GM19043 (cell line): ENCODE results near the gene SRA1.
A peak's percentile ranks its signal among the peaks of the same experiment; 100 is the strongest.

Experiments
- ATAC-seq: cut with Tn5 transposase; IDR thresholded peaks from one replicate; pipeline ENCODE4 v1.9.1; 2021; ENCODE audit warnings: low read depth; ENCODE audit not compliant: unreplicated experiment

Gene SRA1

GRCh38 chr5:140571105-140571504 lies 13.8 kb upstream of the SRA1 start:
- no peak for ATAC-seq

- ATAC-seq = no peak
These were observed 13.2 kb upstream of the SRA1 start for GRCh38 chr5:140570488-140570887.

DNA sequence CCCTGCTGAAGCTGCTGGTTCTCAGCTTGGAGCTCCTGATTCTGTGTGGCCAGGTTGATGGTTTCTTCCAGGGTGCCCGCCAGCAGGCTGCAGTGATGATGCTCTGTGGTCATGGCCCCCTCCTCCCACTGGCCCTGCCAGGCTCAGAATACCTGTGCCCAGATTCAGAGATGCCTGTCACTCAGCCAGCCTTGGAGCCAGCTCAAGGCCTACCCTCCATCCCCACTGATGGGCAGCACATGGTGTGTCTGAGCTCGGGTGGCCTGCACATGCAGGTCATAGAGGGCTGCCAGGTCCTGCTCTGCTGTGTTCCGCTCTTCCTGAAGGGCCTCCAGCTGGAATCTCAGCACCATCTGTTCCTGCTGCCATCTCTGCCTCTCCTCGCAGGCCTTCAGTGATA lies 12.8 kb upstream of the SRA1 start:
- no peak for ATAC-seq

GRCh38 chr5:140569197-140569596 lies 11.9 kb upstream of the SRA1 start:
- peak; percentile 32 for ATAC-seq

GRCh38 chr5:140568443-140569063 lies 11.3 kb upstream of the SRA1 start:
- no peak for ATAC-seq

DNA sequence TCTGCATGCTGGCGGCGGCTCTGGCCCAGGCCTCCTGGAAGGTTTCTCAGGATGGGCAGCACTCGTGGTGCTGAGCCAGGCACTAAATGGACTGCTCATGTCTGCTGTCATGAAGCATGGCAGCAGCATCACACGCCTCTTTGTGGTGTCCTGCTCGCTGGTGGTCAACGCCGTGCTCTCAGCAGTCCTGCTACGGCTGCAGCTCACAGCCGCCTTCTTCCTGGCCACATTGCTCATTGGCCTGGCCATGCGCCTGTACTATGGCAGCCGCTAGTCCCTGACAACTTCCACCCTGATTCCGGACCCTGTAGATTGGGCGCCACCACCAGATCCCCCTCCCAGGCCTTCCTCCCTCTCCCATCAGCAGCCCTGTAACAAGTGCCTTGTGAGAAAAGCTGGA lies 10.6 kb upstream of the SRA1 start:
- ATAC-seq = no peak

DNA sequence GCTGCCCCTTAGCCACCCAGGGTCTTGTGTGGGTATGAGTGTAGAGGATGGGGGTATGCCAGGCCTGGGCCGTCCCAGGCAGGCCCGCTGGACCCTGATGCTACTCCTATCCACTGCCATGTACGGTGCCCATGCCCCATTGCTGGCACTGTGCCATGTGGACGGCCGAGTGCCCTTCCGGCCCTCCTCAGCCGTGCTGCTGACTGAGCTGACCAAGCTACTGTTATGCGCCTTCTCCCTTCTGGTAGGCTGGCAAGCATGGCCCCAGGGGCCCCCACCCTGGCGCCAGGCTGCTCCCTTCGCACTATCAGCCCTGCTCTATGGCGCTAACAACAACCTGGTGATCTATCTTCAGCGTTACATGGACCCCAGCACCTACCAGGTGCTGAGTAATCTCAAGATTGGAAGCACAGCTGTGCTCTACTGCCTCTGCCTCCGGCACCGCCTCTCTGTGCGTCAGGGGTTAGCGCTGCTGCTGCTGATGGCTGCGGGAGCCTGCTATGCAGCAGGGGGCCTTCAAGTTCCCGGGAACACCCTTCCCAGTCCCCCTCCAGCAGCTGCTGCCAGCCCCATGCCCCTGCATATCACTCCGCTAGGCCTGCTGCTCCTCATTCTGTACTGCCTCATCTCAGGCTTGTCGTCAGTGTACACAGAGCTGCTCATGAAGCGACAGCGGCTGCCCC lies 10.0 kb upstream of the SRA1 start:
- no peak for ATAC-seq

DNA sequence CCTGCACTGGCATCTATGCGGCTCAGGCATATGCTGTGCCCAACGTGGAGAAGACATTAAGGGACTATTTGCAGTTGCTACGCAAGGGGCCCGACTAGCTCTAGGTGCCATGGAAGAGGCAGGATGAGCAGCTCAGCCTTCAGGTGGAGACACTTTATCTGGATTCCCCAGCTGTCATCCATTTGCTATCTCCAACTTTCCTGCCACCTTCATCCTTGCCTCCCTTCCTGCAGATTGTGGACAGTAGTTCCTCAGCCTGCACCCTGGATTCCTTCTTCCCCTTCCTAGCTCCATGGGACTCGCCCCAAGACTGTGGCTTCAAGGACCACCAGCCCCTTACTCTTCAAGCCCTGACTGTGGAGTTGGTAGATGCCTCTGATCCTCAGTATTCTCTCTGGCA lies 9.4 kb upstream of the SRA1 start:
- ATAC-seq = no peak

DNA sequence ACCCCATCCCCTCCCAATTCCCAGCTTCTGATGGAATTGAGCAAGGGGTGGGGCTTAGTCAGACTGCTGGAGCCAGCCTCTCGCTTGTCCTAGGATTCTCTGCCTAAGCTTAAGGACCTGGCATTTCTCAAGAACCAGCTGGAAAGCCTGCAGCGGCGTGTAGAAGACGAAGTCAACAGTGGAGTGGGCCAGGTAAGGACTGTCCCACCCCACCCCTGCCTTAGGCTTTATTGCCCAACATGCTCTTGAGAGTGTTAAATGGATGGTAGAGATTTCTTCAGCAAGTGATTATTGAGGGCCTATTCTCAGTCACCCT lies 8.5 kb upstream of the SRA1 start:
- ATAC-seq = no peak

GRCh38 chr5:140565024-140565779 lies 7.9 kb upstream of the SRA1 start:
- no peak for ATAC-seq

GRCh38 chr5:140564196-140565023 lies 7.1 kb upstream of the SRA1 start, which contains the start of the genes APBB3 and SLC35A4:
Gene APBB3, minus strand, starts transcription at chr5:140564598. Its CDS starts 353 bp downstream, at chr5:140564245.
Gene SLC35A4, plus strand, starts transcription at chr5:140564828. Its CDS starts 2,342 bp downstream, at chr5:140567170.
- ATAC-seq = peak; percentile 86

- ATAC-seq = no peak
These were observed 6.3 kb upstream of the SRA1 start for GRCh38 chr5:140563596-140563995.

- ATAC-seq = no peak
These were observed 4.7 kb upstream of the SRA1 start for GRCh38 chr5:140561753-140562523.

DNA sequence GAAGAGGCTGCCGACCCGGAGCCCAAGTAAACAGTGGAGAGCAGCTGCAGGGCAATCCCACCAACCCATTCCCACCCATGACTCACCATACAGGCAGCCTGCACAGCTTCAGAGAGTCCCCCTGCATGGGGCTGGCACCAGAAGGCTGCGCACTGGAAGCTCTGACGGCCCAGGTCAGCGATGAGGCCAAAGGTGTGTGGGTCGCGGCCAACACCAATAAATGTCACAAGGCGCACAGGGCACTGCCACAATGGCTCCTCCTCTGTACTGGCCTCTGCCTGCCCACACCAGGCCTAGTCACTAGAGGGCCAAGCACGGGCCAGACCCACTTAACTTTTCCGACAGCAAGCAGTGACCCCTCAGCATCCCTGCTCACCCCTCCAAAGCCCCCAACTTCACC lies 3.0 kb upstream of the SRA1 start:
- no peak for ATAC-seq

- ATAC-seq = no peak
These were observed 1.3 kb upstream of the SRA1 start for GRCh38 chr5:140558542-140558941.

GRCh38 chr5:140557965-140558364 lies 692 bp upstream of the SRA1 start:
- ATAC-seq = no peak

DNA sequence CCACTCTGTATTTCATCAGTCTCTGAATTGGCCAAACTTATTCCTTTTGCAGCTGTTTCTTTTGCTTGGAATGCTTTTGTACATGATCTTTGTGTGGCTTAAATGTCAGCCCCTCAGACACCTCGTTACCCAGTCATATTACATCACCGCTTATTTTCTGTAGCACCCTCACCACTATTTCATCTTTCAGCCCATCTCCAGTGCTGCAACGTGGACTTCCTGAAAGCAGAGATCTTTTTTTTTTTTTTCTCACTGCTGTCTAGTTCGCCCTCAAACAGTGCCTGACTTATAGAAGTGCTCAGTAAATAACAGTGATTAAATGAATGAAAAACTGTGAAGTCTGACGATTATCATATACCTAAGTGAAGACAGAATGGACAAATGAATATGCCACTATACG lies 835 bp downstream of the SRA1 start:
- no peak for ATAC-seq

DNA sequence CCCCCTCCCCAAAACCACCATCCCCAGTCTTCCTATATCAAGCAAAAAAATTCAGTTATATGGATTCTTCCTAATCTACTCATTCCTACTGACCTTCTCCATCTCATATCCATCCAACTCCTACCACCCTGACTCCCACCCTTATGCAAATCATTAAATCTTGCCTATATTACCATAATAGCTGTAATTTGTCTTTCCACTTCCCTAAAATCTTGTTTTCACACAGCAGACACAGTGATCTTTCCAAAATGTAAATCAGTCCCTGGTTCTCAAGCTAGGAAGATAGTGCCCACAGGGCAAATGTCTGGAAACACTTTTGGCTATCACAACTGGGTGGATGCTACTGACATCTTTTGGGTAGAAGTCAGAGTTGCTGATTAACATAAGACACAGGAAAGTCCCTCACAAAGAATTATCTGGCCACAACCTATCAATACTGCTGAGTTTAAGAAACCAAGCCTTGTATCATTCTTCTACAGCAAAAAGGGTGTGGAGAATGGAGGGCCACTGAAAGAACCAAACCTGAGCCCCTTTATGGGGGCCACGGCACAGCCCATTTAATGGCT lies 1.4 kb downstream of the SRA1 start:
- ATAC-seq = no peak

- no peak for ATAC-seq
These were observed 2.8 kb downstream of the SRA1 start for GRCh38 chr5:140554454-140554853.

DNA sequence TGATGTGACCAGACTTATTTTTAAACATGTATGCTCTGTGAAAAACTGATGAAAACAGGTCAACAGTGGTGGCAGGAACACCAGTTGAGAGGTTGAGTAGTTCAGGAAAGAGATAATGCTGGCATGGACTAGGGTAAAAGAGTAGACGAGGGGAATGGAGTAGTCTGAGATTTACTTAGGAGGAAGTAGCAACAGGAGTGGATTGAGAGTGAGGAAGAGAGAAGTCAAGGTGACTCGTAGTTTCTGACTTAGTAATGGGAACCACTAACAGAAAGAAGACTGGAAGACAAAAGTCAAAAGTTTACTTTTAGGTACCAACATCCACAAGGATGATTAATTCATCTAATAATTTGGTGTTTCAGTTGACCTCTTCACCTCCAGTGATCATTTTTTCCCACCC lies 3.6 kb downstream of the SRA1 start:
- no peak for ATAC-seq
